HepG2 (cell line): ENCODE results near the gene DHX57. TPM values are rescaled to one million over a fixed set of nuclear protein-coding genes. Genes with fewer than 3 reads are reported as not detected.

Experiments
- ATF1 ChIP-seq: IDR thresholded peaks from 2 replicates; pipeline ENCODE4 v1.6.1; 2016; ENCODE audit warnings: mild to moderate bottlenecking, control low read depth
- CHCHD3 ChIP-seq: sonication (generic); formaldehyde crosslinking; IDR thresholded peaks from 2 replicates; pipeline ENCODE4 v1.8.0; 2022; ENCODE audit warnings: mild to moderate bottlenecking, missing genetic modification reagents, moderate library complexity
- GABPB1 ChIP-seq: IDR thresholded peaks from 2 replicates; pipeline ENCODE4 v1.6.1; 2016; ENCODE audit warnings: mild to moderate bottlenecking, missing genetic modification reagents, moderate library complexity, missing compliant biosample characterization
- HES4 ChIP-seq: sonication (generic); formaldehyde crosslinking; IDR thresholded peaks from 2 replicates; pipeline ENCODE4 v1.9.0; 2021; ENCODE audit warnings: mild to moderate bottlenecking, missing genetic modification reagents, borderline replicate concordance
- NCOA2 ChIP-seq: sonication (generic); formaldehyde crosslinking; IDR thresholded peaks from 2 replicates; pipeline ENCODE4 v1.8.0; 2022; ENCODE audit warnings: inconsistent platforms
- NFE2L1 ChIP-seq: sonication (generic); formaldehyde crosslinking; IDR thresholded peaks from 2 replicates; pipeline ENCODE4 v1.4.0; 2020; ENCODE audit warnings: missing genetic modification reagents, mild to moderate bottlenecking, borderline replicate concordance
- NFE2L2 ChIP-seq: fragments of 150-350 bp; IDR thresholded peaks from 2 replicates; pipeline ENCODE4 v1.6.1; 2014; ENCODE audit warnings: low read length
- PAXIP1 ChIP-seq: sonication (generic); formaldehyde crosslinking; conservative IDR thresholded peaks from 2 replicates; pipeline ENCODE4 v1.4.0; 2020; ENCODE audit warnings: mild to moderate bottlenecking, missing genetic modification reagents, moderate library complexity
- PCBP1 ChIP-seq: fragments of 200-400 bp; formaldehyde crosslinking; IDR thresholded peaks from 2 replicates; pipeline ENCODE4 v1.6.1; 2017; ENCODE audit warnings: mild to moderate bottlenecking, low read depth, low read length, borderline replicate concordance
- ZNF274 ChIP-seq: sonication (generic); formaldehyde crosslinking; IDR thresholded peaks from 2 replicates; pipeline ENCODE4 v1.5.1; 2020; ENCODE audit warnings: mild to moderate bottlenecking, missing genetic modification reagents
- ZNF281 ChIP-seq: sonication (generic); formaldehyde crosslinking; IDR thresholded peaks from 2 replicates; pipeline ENCODE4 v1.4.0; 2020; ENCODE audit warnings: missing genetic modification reagents, borderline replicate concordance
- ZNF354B ChIP-seq: sonication (generic); formaldehyde crosslinking; IDR thresholded peaks from 2 replicates; pipeline ENCODE4 v1.8.0; 2022; ENCODE audit warnings: mild to moderate bottlenecking, missing genetic modification reagents
- ZNF510 ChIP-seq: sonication (generic); formaldehyde crosslinking; IDR thresholded peaks from 2 replicates; pipeline ENCODE4 v1.4.0; 2020; ENCODE audit warnings: low read depth, mild to moderate bottlenecking, missing genetic modification reagents
- ZNF552 ChIP-seq: sonication (generic); formaldehyde crosslinking; IDR thresholded peaks from 2 replicates; pipeline ENCODE4 v1.9.0; 2022; ENCODE audit warnings: missing genetic modification reagents, mild to moderate bottlenecking, borderline replicate concordance
- ZNF629 ChIP-seq: sonication (generic); formaldehyde crosslinking; conservative IDR thresholded peaks from 2 replicates; pipeline ENCODE4 v1.5.0; 2020; ENCODE audit warnings: missing genetic modification reagents
- ZNF777 ChIP-seq: sonication (generic); formaldehyde crosslinking; IDR thresholded peaks from 2 replicates; pipeline ENCODE4 v1.4.0; 2020; ENCODE audit warnings: missing genetic modification reagents
- ZSCAN12 ChIP-seq: sonication (generic); formaldehyde crosslinking; IDR thresholded peaks from 2 replicates; pipeline ENCODE4 v1.9.0; 2021; ENCODE audit warnings: mild to moderate bottlenecking, missing genetic modification reagents
- ZSCAN22 ChIP-seq: sonication (generic); formaldehyde crosslinking; IDR thresholded peaks from 2 replicates; pipeline ENCODE4 v1.4.0; 2020; ENCODE audit warnings: mild to moderate bottlenecking, missing genetic modification reagents
- polyA plus RNA-seq, 8 experiments: library from polyadenylated mRNA; depleted of rRNA in 3 of 8; stranded (reverse) in 7 of 8; unstranded in 1 of 8; fragments of >200 nt; fragmentation: Illumina TruSeq in 4 of 8; extraction: Trizol in 4 of 8; gene quantifications; 2 replicates each; pipeline versions ENCODE4 v1.2.1 to v1.2.3, GENCODE V29; 2011 to 2016; ENCODE audit warnings: low read depth in 4 of 8, missing spikeins in 1 of 8, mixed read lengths in 1 of 8; ENCODE audit not compliant: insufficient read depth in 1 of 8
- total RNA-seq, 5 experiments: library from RNA; depleted of rRNA; stranded (reverse); fragments of >200 nt; fragmentation: Illumina TruSeq; extraction: Trizol; gene quantifications; 2 replicates each; pipeline ENCODE4 v1.2.3, GENCODE V29; 2016; ENCODE audit warnings: low read depth in 1 of 5
- TF ChIP-seq, protein P1 (sequence below), 2 experiments: IDR thresholded peaks; 2 replicates each; pipeline ENCODE4 v1.6.1; 2011 to 2012; ENCODE audit warnings: low read length in 2 of 2, borderline replicate concordance in 1 of 2, low read depth in 1 of 2, mild to moderate bottlenecking in 1 of 2, moderate library complexity in 1 of 2

DHX57 gene
- total and polyA plus RNA-seq, 2 of the 13 experiments (the other 11 are each of a cell fraction or from before 2014, with no cell fraction given): 9.2 to 24.2 TPM

GRCh38 chr2:38875576-38876367 lies at the start of gene DHX57, which contains the start of gene MORN2 (continued):
- TF ChIP-seq HES4 (CRISPR knock-in tag) (no peak), ZNF281 (CRISPR knock-in tag) (no peak; the same call in 1 of the 2 replicates), NCOA2 (CRISPR knock-in tag) (0 out of 2 replicates have a peak, but pooled peaks have one; percentile 17), ZNF629 (CRISPR knock-in tag) (peak; percentile 53; the same call in 1 of the 2 replicates), ZSCAN22 (CRISPR knock-in tag) (no peak), ZNF552 (CRISPR knock-in tag) (peak; percentile 87; the same call in 1 of the 2 replicates), GABPB1 (peak; percentile 100), CHCHD3 (CRISPR knock-in tag) (peak; percentile 90; the same call in 1 of the 2 replicates), ZNF777 (CRISPR knock-in tag) (peak; percentile 70), ZNF510 (CRISPR knock-in tag) (no peak; the same call in 1 of the 2 replicates), ZSCAN12 (CRISPR knock-in tag) (no peak), NFE2L2 (no peak), PCBP1 (peak; percentile 94; the same call in 1 of the 2 replicates), ATF1 (CRISPR knock-in tag) (peak; percentile 65; the same call in 1 of the 2 replicates), ZNF354B (CRISPR knock-in tag) (0 out of 2 replicates have a peak, but pooled peaks have one; percentile 43), PAXIP1 (CRISPR knock-in tag) (peak; percentile 27; the same call in 1 of the 2 replicates), NFE2L1 (CRISPR knock-in tag) (no peak), ZNF274 (peak; percentile 46; the same call in 1 of the 2 replicates)
- TF ChIP-seq, protein P1, sequence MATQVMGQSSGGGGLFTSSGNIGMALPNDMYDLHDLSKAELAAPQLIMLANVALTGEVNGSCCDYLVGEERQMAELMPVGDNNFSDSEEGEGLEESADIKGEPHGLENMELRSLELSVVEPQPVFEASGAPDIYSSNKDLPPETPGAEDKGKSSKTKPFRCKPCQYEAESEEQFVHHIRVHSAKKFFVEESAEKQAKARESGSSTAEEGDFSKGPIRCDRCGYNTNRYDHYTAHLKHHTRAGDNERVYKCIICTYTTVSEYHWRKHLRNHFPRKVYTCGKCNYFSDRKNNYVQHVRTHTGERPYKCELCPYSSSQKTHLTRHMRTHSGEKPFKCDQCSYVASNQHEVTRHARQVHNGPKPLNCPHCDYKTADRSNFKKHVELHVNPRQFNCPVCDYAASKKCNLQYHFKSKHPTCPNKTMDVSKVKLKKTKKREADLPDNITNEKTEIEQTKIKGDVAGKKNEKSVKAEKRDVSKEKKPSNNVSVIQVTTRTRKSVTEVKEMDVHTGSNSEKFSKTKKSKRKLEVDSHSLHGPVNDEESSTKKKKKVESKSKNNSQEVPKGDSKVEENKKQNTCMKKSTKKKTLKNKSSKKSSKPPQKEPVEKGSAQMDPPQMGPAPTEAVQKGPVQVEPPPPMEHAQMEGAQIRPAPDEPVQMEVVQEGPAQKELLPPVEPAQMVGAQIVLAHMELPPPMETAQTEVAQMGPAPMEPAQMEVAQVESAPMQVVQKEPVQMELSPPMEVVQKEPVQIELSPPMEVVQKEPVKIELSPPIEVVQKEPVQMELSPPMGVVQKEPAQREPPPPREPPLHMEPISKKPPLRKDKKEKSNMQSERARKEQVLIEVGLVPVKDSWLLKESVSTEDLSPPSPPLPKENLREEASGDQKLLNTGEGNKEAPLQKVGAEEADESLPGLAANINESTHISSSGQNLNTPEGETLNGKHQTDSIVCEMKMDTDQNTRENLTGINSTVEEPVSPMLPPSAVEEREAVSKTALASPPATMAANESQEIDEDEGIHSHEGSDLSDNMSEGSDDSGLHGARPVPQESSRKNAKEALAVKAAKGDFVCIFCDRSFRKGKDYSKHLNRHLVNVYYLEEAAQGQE (IDR thresholded peaks at IDR 0.05; ENCODE audit: borderline replicate concordance in 1 of 2, low read depth in 1 of 2, low read length in 2 of 2): peak in 1 of 2 experiments; percentile 36; a peak in 2 of 4 replicates
